ENCODE measurements around the gene DDX51.

DDX51 gene

GRCh38 chr12:132153501-132154340 lies 9.6 kb upstream of the DDX51 start:
- H2BK15ac ChIP-seq (ENCODE audit: low read length): peak overlapping the region; percentile 30
- H3K4ac ChIP-seq (ENCODE audit: low read length): no peak overlapping the region
- peaks cover 20 to 40% of the 10 kb centered on the region in 2 donors for H3K36me3 ChIP-seq (replicated peaks in 1 of 2; ENCODE audit: control insufficient read depth in 2 of 2, insufficient read depth in 2 of 2, low read length in 2 of 2)
- H3K14ac ChIP-seq (ENCODE audit: low read length): no peak overlapping the region
- WGBS, 2 donors (ENCODE audit: extremely low coverage in 2 of 2, insufficient read length in 2 of 2, insufficient replicate concordance in 1 of 2): no CpG with 5 or more reads among the region's 41 CpGs
- no peak overlapping the region for H2BK5ac ChIP-seq (ENCODE audit: low read length)
- DNase-seq (ENCODE audit: low spot score): peak; percentile 75
- H3K9me3 ChIP-seq (replicated peaks in 1 of 2; ENCODE audit: control insufficient read depth in 2 of 2, insufficient read depth in 1 of 2, low read depth in 1 of 2, low read length in 2 of 2): peaks cover 8 to 26% of the 10 kb centered on the region in 2 donors
- H3K9ac ChIP-seq (ENCODE audit: low read depth, low read length, poor library complexity): peak overlapping the region; percentile 53
- no peaks in the 10 kb centered on the region for H3K27me3 ChIP-seq (ENCODE audit: control insufficient read depth in 3 of 3, insufficient read depth in 3 of 3, low read depth in 1 of 3, low read length in 3 of 3)
- H2BK12ac ChIP-seq (ENCODE audit: low read length): no peak overlapping the region
- H3K18ac ChIP-seq (ENCODE audit: low read length): peak overlapping the region; percentile 85
- H3K4me1 ChIP-seq (ENCODE audit: control insufficient read depth in 2 of 2, insufficient read depth in 1 of 2, low read depth in 1 of 2, low read length in 2 of 2): peaks cover 6 to 14% of the 10 kb centered on the region in 2 donors
- no peak overlapping the region for H3K4me2 ChIP-seq (ENCODE audit: insufficient read depth, low read length, poor library complexity, severe bottlenecking)
- H3K27ac ChIP-seq (replicated peaks; ENCODE audit: low read length): no peak overlapping the region
- peak overlapping the region; percentile 74 for H2AFZ ChIP-seq (ENCODE audit: low read length)
- no peak overlapping the region for H4K91ac ChIP-seq (ENCODE audit: low read depth, low read length, poor library complexity)
- no peak overlapping the region for H3K4me3 ChIP-seq (ENCODE audit: low read length in 2 of 2)
- no peak overlapping the region for H4K8ac ChIP-seq (ENCODE audit: low read depth, low read length)
- H2BK120ac ChIP-seq (ENCODE audit: low read depth, low read length): no peak overlapping the region
- H2AK5ac ChIP-seq (ENCODE audit: low read depth, low read length): peak overlapping the region; percentile 19
- peaks cover 6% of the 10 kb centered on the region for H3K79me1 ChIP-seq (ENCODE audit: low read depth, low read length)
- H3K23ac ChIP-seq (ENCODE audit: low read depth, low read length, poor library complexity): peak overlapping the region; percentile 43

- no peak overlapping the region for H3K4me2 ChIP-seq (ENCODE audit: insufficient read depth, low read length, poor library complexity, severe bottlenecking)
Measured at GRCh38 chr12:132152953-132153352, 8.8 kb upstream of the DDX51 start.

GRCh38 chr12:132152411-132152821 lies 8.3 kb upstream of the DDX51 start:
- H3K4me2 ChIP-seq (ENCODE audit: insufficient read depth, low read length, poor library complexity, severe bottlenecking): no peak overlapping the region
- H2AFZ ChIP-seq (ENCODE audit: low read length): no peak overlapping the region
- H4K8ac ChIP-seq (ENCODE audit: low read depth, low read length): no peak overlapping the region
- peaks cover 11% of the 10 kb centered on the region for H3K79me1 ChIP-seq (ENCODE audit: low read depth, low read length)
- no peak overlapping the region for H3K14ac ChIP-seq (ENCODE audit: low read length)
- no peak overlapping the region for H2BK120ac ChIP-seq (ENCODE audit: low read depth, low read length)
- no peak overlapping the region for H2BK15ac ChIP-seq (ENCODE audit: low read length)
- no CpG with 5 or more reads among the region's 9 CpGs for WGBS, 2 donors (ENCODE audit: extremely low coverage in 2 of 2, insufficient read length in 2 of 2, insufficient replicate concordance in 1 of 2)
- H3K23ac ChIP-seq (ENCODE audit: low read depth, low read length, poor library complexity): no peak overlapping the region
- H3K9me3 ChIP-seq (replicated peaks in 1 of 2; ENCODE audit: control insufficient read depth in 2 of 2, insufficient read depth in 1 of 2, low read depth in 1 of 2, low read length in 2 of 2): peaks cover 8 to 18% of the 10 kb centered on the region in 2 donors
- no peaks in the 10 kb centered on the region for H3K27me3 ChIP-seq (ENCODE audit: control insufficient read depth in 3 of 3, insufficient read depth in 3 of 3, low read depth in 1 of 3, low read length in 3 of 3)
- peaks cover 30 to 35% of the 10 kb centered on the region in 2 donors for H3K36me3 ChIP-seq (replicated peaks in 1 of 2; ENCODE audit: control insufficient read depth in 2 of 2, insufficient read depth in 2 of 2, low read length in 2 of 2)
- no peak overlapping the region for H2BK12ac ChIP-seq (ENCODE audit: low read length)
- no peak overlapping the region for H3K27ac ChIP-seq (replicated peaks; ENCODE audit: low read length)
- H3K4me1 ChIP-seq (ENCODE audit: control insufficient read depth in 2 of 2, insufficient read depth in 1 of 2, low read depth in 1 of 2, low read length in 2 of 2): peaks cover 6 to 14% of the 10 kb centered on the region in 2 donors
- no peak overlapping the region for H3K4ac ChIP-seq (ENCODE audit: low read length)
- no peak overlapping the region for H3K4me3 ChIP-seq (ENCODE audit: low read length in 2 of 2)
- H2BK5ac ChIP-seq (ENCODE audit: low read length): no peak overlapping the region
- no peak overlapping the region for H3K9ac ChIP-seq (ENCODE audit: low read depth, low read length, poor library complexity)
- no peak overlapping the region for H3K18ac ChIP-seq (ENCODE audit: low read length)
- no peak for DNase-seq (ENCODE audit: low spot score)
- no peak overlapping the region for H4K91ac ChIP-seq (ENCODE audit: low read depth, low read length, poor library complexity)
- H2AK5ac ChIP-seq (ENCODE audit: low read depth, low read length): no peak overlapping the region

More at GRCh38 chr12:132152953-132153352, 8.8 kb upstream of the DDX51 start:
- no peak overlapping the region for H2BK15ac ChIP-seq (ENCODE audit: low read length)
- H4K8ac ChIP-seq (ENCODE audit: low read depth, low read length): no peak overlapping the region
- no peak overlapping the region for H3K4me3 ChIP-seq (ENCODE audit: low read length in 2 of 2)
- no peak overlapping the region for H2AK5ac ChIP-seq (ENCODE audit: low read depth, low read length)
- H3K79me1 ChIP-seq (ENCODE audit: low read depth, low read length): peaks cover 7% of the 10 kb centered on the region
- no peak overlapping the region for H3K27ac ChIP-seq (replicated peaks; ENCODE audit: low read length)
- no peak overlapping the region for H2AFZ ChIP-seq (ENCODE audit: low read length)
- H3K9ac ChIP-seq (ENCODE audit: low read depth, low read length, poor library complexity): no peak overlapping the region
- WGBS, 2 donors (ENCODE audit: extremely low coverage in 2 of 2, insufficient read length in 2 of 2, insufficient replicate concordance in 1 of 2): no CpG with 5 or more reads among the region's 20 CpGs
- H3K23ac ChIP-seq (ENCODE audit: low read depth, low read length, poor library complexity): no peak overlapping the region
- H2BK5ac ChIP-seq (ENCODE audit: low read length): no peak overlapping the region
- H3K4me1 ChIP-seq (ENCODE audit: control insufficient read depth in 2 of 2, insufficient read depth in 1 of 2, low read depth in 1 of 2, low read length in 2 of 2): peaks cover 6 to 14% of the 10 kb centered on the region in 2 donors
- H2BK12ac ChIP-seq (ENCODE audit: low read length): no peak overlapping the region
- no peaks in the 10 kb centered on the region for H3K27me3 ChIP-seq (ENCODE audit: control insufficient read depth in 3 of 3, insufficient read depth in 3 of 3, low read depth in 1 of 3, low read length in 3 of 3)
- peaks cover 24 to 38% of the 10 kb centered on the region in 2 donors for H3K36me3 ChIP-seq (replicated peaks in 1 of 2; ENCODE audit: control insufficient read depth in 2 of 2, insufficient read depth in 2 of 2, low read length in 2 of 2)
- DNase-seq (ENCODE audit: low spot score): no peak
- H3K18ac ChIP-seq (ENCODE audit: low read length): no peak overlapping the region
- no peak overlapping the region for H3K14ac ChIP-seq (ENCODE audit: low read length)
- no peak overlapping the region for H2BK120ac ChIP-seq (ENCODE audit: low read depth, low read length)
- no peak overlapping the region for H3K4ac ChIP-seq (ENCODE audit: low read length)
- no peak overlapping the region for H4K91ac ChIP-seq (ENCODE audit: low read depth, low read length, poor library complexity)
- H3K9me3 ChIP-seq (replicated peaks in 1 of 2; ENCODE audit: control insufficient read depth in 2 of 2, insufficient read depth in 1 of 2, low read depth in 1 of 2, low read length in 2 of 2): peaks cover 8 to 23% of the 10 kb centered on the region in 2 donors

- H3K4me1 ChIP-seq (ENCODE audit: control insufficient read depth in 2 of 2, insufficient read depth in 1 of 2, low read depth in 1 of 2, low read length in 2 of 2): peaks cover 6 to 13% of the 10 kb centered on the region in 2 donors
- no CpG with 5 or more reads among the region's 32 CpGs for WGBS, 2 donors (ENCODE audit: extremely low coverage in 2 of 2, insufficient read length in 2 of 2, insufficient replicate concordance in 1 of 2)
- H3K9me3 ChIP-seq (replicated peaks in 1 of 2; ENCODE audit: control insufficient read depth in 2 of 2, insufficient read depth in 1 of 2, low read depth in 1 of 2, low read length in 2 of 2): peaks cover 4 to 14% of the 10 kb centered on the region in 2 donors
- H3K14ac ChIP-seq (ENCODE audit: low read length): no peak overlapping the region
- H3K23ac ChIP-seq (ENCODE audit: low read depth, low read length, poor library complexity): no peak overlapping the region
- no peak overlapping the region for H3K9ac ChIP-seq (ENCODE audit: low read depth, low read length, poor library complexity)
- H3K4ac ChIP-seq (ENCODE audit: low read length): no peak overlapping the region
- peaks cover 11% of the 10 kb centered on the region for H3K79me1 ChIP-seq (ENCODE audit: low read depth, low read length)
- no peak overlapping the region for H2BK15ac ChIP-seq (ENCODE audit: low read length)
- H4K8ac ChIP-seq (ENCODE audit: low read depth, low read length): no peak overlapping the region
- H3K4me2 ChIP-seq (ENCODE audit: insufficient read depth, low read length, poor library complexity, severe bottlenecking): no peak overlapping the region
- H3K27ac ChIP-seq (replicated peaks; ENCODE audit: low read length): no peak overlapping the region
- DNase-seq (ENCODE audit: low spot score): no peak
- no peak overlapping the region for H3K18ac ChIP-seq (ENCODE audit: low read length)
- H3K4me3 ChIP-seq (ENCODE audit: low read length in 2 of 2): no peak overlapping the region
- H2AFZ ChIP-seq (ENCODE audit: low read length): no peak overlapping the region
- no peak overlapping the region for H2BK5ac ChIP-seq (ENCODE audit: low read length)
- no peaks in the 10 kb centered on the region for H3K27me3 ChIP-seq (ENCODE audit: control insufficient read depth in 3 of 3, insufficient read depth in 3 of 3, low read depth in 1 of 3, low read length in 3 of 3)
- peaks cover 30 to 31% of the 10 kb centered on the region in 2 donors for H3K36me3 ChIP-seq (replicated peaks in 1 of 2; ENCODE audit: control insufficient read depth in 2 of 2, insufficient read depth in 2 of 2, low read length in 2 of 2)
- no peak overlapping the region for H2BK120ac ChIP-seq (ENCODE audit: low read depth, low read length)
- H4K91ac ChIP-seq (ENCODE audit: low read depth, low read length, poor library complexity): no peak overlapping the region
- no peak overlapping the region for H2AK5ac ChIP-seq (ENCODE audit: low read depth, low read length)
- H2BK12ac ChIP-seq (ENCODE audit: low read length): no peak overlapping the region
Measured at GRCh38 chr12:132151766-132152410, 7.8 kb upstream of the DDX51 start.
